Endothelial cell (in vitro differentiated cells): ENCODE measurements around the gene NUMA1. TPM values are rescaled to one million over a fixed set of nuclear protein-coding genes. Genes with fewer than 3 reads are reported as not detected.
A peak's percentile ranks its signal among the peaks of the same experiment; 100 is the strongest.

Source experiments
- DNase-seq: peaks from one replicate; pipeline ENCODE4 v3.0.0; 2021; ENCODE audit warnings: low spot score
- H3K27ac Mint-ChIP-seq: one replicate; pipeline ENCODE4 v1.8.0; 2021; ENCODE audit warnings: mixed read lengths, inconsistent platforms; ENCODE audit not compliant: unreplicated experiment
- H3K27me3 Mint-ChIP-seq: one replicate; pipeline ENCODE4 v1.8.0; 2021; ENCODE audit warnings: mild to moderate bottlenecking, moderate library complexity, mixed read lengths, inconsistent platforms; ENCODE audit not compliant: unreplicated experiment
- H3K36me3 Mint-ChIP-seq: one replicate; pipeline ENCODE4 v1.8.0; 2021; ENCODE audit warnings: mild to moderate bottlenecking, low read depth, mixed read lengths, inconsistent platforms; ENCODE audit not compliant: unreplicated experiment
- H3K4me1 Mint-ChIP-seq: one replicate; pipeline ENCODE4 v1.8.0; 2021; ENCODE audit warnings: mild to moderate bottlenecking, mixed read lengths, inconsistent platforms; ENCODE audit not compliant: unreplicated experiment
- H3K4me3 Mint-ChIP-seq: one replicate; pipeline ENCODE4 v1.8.0; 2021; ENCODE audit warnings: mild to moderate bottlenecking, mixed read lengths, inconsistent platforms; ENCODE audit not compliant: unreplicated experiment
- H3K9me3 Mint-ChIP-seq: one replicate; pipeline ENCODE4 v1.8.0; 2021; ENCODE audit warnings: mixed read lengths, inconsistent platforms; ENCODE audit not compliant: unreplicated experiment
- total RNA-seq: library from RNA; stranded (reverse); fragmentation: NEBNext Ultra II Directional; extraction: Animal tissue kit (Norgen Biotek cat#: 25700); gene quantifications from one replicate; pipeline ENCODE4 v1.2.1, GENCODE V29; 2021; ENCODE audit not compliant: unreplicated experiment
- TF ChIP-seq, protein P1 (sequence below): fragments of 200-600 bp; sonication (generic); IDR thresholded peaks from one replicate; pipeline ENCODE4 v1.5.0; 2021; ENCODE audit warnings: antibody characterized with exemption; ENCODE audit not compliant: unreplicated experiment

Gene NUMA1
- total RNA-seq, 1 donor from 2014 or later, result 173 TPM

DNA sequence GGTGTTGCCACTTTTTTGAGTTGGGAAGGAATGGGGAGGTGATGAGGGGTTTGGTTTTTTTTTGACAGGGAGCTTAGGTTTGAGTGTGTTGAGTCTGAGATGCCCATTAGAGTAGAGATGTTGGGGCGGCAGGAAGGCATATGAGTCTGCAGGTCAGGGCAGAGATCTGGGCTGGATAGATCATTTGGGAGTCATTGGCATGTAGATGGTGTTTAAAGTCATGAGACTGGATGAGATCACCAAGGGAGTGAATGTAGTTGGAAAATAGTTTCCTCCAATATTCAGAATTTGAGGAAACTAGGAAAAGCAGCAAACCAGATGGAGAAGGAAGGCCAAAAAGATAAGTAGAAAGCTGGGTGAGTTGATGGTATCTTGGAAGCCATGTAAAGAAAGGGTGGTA is 34.2 kb upstream of the NUMA1 start:
- Mint-ChIP-seq H3K27me3 (peaks cover 20% of the 10 kb centered on the region), H3K4me3 (no peak overlapping the region), H3K27ac (no peak overlapping the region), H3K4me1 (peaks cover 7% of the 10 kb centered on the region), H3K9me3 (no peaks in the 10 kb centered on the region), H3K36me3 (peaks cover 13% of the 10 kb centered on the region)
- TF ChIP-seq, protein P1, sequence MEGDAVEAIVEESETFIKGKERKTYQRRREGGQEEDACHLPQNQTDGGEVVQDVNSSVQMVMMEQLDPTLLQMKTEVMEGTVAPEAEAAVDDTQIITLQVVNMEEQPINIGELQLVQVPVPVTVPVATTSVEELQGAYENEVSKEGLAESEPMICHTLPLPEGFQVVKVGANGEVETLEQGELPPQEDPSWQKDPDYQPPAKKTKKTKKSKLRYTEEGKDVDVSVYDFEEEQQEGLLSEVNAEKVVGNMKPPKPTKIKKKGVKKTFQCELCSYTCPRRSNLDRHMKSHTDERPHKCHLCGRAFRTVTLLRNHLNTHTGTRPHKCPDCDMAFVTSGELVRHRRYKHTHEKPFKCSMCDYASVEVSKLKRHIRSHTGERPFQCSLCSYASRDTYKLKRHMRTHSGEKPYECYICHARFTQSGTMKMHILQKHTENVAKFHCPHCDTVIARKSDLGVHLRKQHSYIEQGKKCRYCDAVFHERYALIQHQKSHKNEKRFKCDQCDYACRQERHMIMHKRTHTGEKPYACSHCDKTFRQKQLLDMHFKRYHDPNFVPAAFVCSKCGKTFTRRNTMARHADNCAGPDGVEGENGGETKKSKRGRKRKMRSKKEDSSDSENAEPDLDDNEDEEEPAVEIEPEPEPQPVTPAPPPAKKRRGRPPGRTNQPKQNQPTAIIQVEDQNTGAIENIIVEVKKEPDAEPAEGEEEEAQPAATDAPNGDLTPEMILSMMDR, result no peak
- no peak for DNase-seq

DNA sequence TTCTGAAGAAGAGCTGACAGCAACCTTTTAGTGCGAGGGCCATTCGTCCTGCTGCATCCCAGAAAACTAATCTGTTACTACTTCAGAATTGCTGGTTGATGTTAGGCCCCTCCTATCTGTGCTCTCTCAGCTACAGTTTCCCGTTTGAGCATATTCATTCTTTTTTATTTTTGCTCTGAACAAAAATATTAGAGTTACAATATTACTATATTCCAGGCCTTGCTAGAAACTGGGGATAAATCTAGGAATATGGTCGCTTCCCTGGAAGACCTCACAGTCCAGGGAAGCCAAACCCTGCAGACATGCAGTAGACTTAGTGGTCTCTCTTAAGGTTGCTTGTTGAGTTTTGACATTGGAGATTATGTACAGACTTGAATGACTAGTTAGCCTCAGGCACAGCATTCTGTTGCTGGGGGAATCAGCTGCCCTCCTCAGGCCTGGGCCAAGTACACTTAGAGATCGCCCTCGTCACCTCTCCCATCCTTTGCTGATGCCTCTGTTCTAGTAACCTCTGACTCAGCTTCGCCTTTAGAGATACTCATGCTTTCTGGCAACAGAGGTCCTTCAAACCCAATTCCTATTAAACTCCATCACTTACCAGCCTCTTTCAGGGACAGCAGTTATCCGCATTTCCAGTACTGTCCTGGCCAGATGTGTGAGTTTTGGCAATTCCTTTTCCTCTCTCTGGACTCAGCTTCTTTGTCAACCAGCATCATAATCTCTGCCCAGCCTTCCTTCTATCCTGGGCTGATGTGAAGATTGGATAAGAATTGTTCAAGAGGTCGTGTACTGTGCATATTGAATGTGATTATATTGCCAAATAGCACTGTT is 32.9 kb upstream of the NUMA1 start:
- Mint-ChIP-seq H3K9me3 (no peaks in the 10 kb centered on the region), H3K27me3 (peaks cover 18% of the 10 kb centered on the region)
- TF ChIP-seq, protein P1, result no peak

DNA sequence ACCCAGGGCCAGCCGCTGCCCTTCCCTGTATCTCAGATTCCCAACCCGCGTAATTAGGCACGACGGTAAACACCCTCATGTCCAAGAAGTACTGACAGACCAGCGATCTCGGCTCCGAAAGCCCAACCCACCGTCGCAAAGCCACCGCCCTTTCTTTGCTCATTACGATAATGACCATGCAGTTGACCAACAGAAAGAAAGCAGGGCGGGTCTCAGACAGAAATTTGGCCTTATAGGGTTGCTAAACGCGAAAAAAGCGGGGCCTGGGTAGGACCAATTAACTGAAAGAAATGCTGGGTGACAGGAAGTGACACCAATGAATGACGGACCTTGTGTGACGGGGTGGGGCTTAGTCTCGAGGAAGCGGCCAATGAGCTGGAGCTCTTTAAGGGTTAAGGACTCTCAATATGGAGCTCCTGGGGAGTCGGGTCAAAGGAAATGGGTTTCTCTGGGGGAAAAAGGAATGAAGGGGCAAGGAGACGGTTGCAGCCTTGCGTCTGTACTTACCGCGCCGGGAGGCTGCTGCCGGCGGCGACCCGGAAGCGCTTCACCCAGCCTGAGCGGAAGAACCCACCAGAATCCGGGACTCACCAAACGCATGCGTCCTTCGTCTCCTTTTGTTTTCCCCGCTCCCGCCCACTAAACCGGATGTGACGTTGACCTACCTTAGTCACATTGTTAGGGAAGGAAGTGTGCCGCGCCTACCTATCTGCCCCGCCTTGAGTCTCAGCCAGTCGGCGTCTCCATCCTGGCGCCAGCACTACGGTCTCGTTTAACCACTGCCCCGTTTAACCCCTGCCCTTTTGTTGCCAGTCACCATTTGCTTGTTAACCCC is 32.0 kb upstream of the NUMA1 start, which contains the start of gene ANAPC15:
Gene ANAPC15 (minus strand): TSS at position 553 of the 835 bp plus-strand sequence. CDS start 1,419 bp downstream, outside the sequence.
- TF ChIP-seq, protein P1, result no peak
- peak; percentile 89 for DNase-seq
- peak within 1 kb of the TSS; percentile 96 for H3K4me3 Mint-ChIP-seq
- peak within 1 kb of the TSS; percentile 100 for H3K27ac Mint-ChIP-seq
- peaks cover 18% of the 10 kb centered on the region for H3K27me3 Mint-ChIP-seq
- H3K36me3 Mint-ChIP-seq, result peaks cover 14% of the 10 kb centered on the region
- no peaks in the 10 kb centered on the region for H3K9me3 Mint-ChIP-seq
- peaks cover 7% of the 10 kb centered on the region for H3K4me1 Mint-ChIP-seq

More for the DNA sequence above, 32.9 kb upstream of the NUMA1 start:
- H3K36me3 Mint-ChIP-seq, result peaks cover 13% of the 10 kb centered on the region
- peak overlapping the region; percentile 100 for H3K27ac Mint-ChIP-seq
- H3K4me3 Mint-ChIP-seq, result peak overlapping the region; percentile 96
- peaks cover 7% of the 10 kb centered on the region for H3K4me1 Mint-ChIP-seq
- no peak for DNase-seq

DNA sequence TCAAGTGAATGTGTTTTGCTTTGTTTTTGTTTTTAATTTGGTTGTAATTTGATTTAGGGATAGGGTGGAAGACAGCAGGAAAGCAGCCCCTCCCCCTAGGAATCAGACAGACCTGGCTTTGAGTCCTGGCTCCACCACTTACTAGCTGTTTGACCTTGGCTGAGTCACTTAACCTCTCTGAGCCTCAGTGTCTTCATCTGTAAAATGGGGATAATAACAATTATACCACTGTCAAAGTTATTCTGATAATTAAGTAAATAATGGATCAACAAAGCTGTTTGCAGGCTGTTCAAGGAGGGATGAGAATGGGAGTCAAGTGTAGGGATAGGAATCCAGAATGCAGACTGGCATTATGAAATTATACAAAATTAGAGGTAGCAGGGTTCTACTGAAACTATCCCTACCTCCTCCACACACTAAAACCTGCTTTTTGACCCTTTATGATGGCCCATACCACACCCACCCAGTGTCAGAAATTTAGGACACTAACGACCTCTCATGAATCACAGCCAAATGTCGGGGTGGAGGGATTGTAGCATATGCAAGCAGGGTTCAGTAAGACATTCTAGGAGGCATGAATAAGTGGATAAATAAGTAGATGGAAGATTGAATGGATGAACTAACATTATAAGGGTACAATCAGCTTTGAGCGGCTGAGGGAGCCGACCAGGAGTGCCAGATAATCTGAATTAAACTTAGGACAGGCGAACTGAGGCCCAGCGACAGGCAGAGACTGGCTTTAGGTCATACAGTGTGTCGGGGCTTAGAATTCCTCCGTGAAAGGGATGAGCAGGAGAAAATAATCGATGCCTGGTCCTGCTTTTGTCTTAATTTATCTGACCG is 31.2 kb upstream of the NUMA1 start:
- Mint-ChIP-seq H3K9me3 (no peaks in the 10 kb centered on the region), H3K27ac (peak overlapping the region; percentile 100), H3K4me1 (peaks cover 7% of the 10 kb centered on the region), H3K36me3 (peaks cover 19% of the 10 kb centered on the region), H3K4me3 (peak overlapping the region; percentile 96), H3K27me3 (peaks cover 20% of the 10 kb centered on the region)
- no peak for DNase-seq
- TF ChIP-seq, protein P1, result no peak
